SJSA1 (cell line): ENCODE data around the gene EFCAB13. TPM values are rescaled to one million over a fixed set of nuclear protein-coding genes. Genes with fewer than 3 reads are reported as not detected.
A peak's percentile ranks its signal among the peaks of the same experiment; 100 is the strongest.

Experiments used
- DNase-seq, 2 experiments: peaks; one replicate each; pipeline ENCODE4 v3.0.0-alpha.2; 2015 to 2020; ENCODE audit warnings: low spot score in 2 of 2, low read depth in 1 of 2
- H3K27ac ChIP-seq: fragments of 250-450 bp; sonication (Bioruptor Pico); 2 replicates; pipeline ENCODE4 v1.5.1; 2020; ENCODE audit warnings: mild to moderate bottlenecking, moderate library complexity
- H3K27me3 ChIP-seq: fragments of 250-450 bp; sonication (Bioruptor Pico); replicated peaks from 2 replicates; pipeline ENCODE4 v1.5.1; 2020; ENCODE audit warnings: mild to moderate bottlenecking, moderate library complexity
- H3K36me3 ChIP-seq: fragments of 250-450 bp; sonication (Bioruptor Pico); 2 replicates; pipeline ENCODE4 v1.5.1; 2020; ENCODE audit warnings: mild to moderate bottlenecking
- H3K4me1 ChIP-seq: fragments of 250-450 bp; sonication (Bioruptor Pico); replicated peaks from 2 replicates; pipeline ENCODE4 v1.6.1; 2021; ENCODE audit warnings: mild to moderate bottlenecking
- H3K4me3 ChIP-seq: fragments of 250-450 bp; sonication (Bioruptor Pico); 2 replicates; pipeline ENCODE4 v1.5.1; 2020; ENCODE audit warnings: mild to moderate bottlenecking
- H3K9me3 ChIP-seq: fragments of 250-450 bp; sonication (Bioruptor Pico); replicated peaks from 2 replicates; pipeline ENCODE4 v1.5.1; 2020; ENCODE audit warnings: mild to moderate bottlenecking
- total RNA-seq: library from RNA; depleted of rRNA; stranded (reverse); fragments of >200 nt; shearing (Covaris generic); gene quantifications from 2 replicates; pipeline ENCODE4 v1.2.3, GENCODE V29; 2014

Gene EFCAB13
- total RNA-seq, 1 experiment from 2014 or later = 5.4 TPM

GRCh38 chr17:47300718-47301117, 23.0 kb upstream of the EFCAB13 start:
- no peak overlapping the region for H3K4me3 ChIP-seq
- peaks cover 93% of the 10 kb centered on the region for H3K36me3 ChIP-seq
- H3K27me3 ChIP-seq = no peaks in the 10 kb centered on the region
- no peak for DNase-seq
- H3K27ac ChIP-seq = no peak overlapping the region
- peaks cover 17% of the 10 kb centered on the region for H3K4me1 ChIP-seq
- H3K9me3 ChIP-seq = no peaks in the 10 kb centered on the region

DNA sequence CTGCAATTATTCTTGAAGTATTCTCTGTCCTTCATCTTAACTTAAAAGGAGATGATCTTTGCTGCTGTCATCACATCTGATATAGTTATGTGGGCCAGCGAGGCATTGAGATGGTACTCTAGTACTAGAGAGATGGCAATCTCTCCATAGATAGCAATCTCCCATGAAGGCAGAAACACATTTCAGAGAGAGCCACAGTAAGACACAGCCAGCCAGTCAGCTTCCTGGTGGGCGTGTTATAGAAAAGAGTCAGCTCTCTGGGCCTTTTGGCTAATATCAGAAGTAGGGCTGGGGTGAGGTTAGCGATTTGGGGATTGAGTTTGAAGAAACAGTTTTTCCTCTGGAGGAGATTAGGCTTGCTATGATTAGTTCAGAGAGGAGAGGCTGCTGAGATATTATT, 22.6 kb upstream of the EFCAB13 start:
- no peak overlapping the region for H3K27ac ChIP-seq
- peaks cover 22% of the 10 kb centered on the region for H3K4me1 ChIP-seq
- no peaks in the 10 kb centered on the region for H3K9me3 ChIP-seq
- no peaks in the 10 kb centered on the region for H3K27me3 ChIP-seq
- no peak for DNase-seq
- no peak overlapping the region for H3K4me3 ChIP-seq
- peaks cover 92% of the 10 kb centered on the region for H3K36me3 ChIP-seq

GRCh38 chr17:47301831-47302230, 21.9 kb upstream of the EFCAB13 start:
- Histone ChIP-seq H3K27me3 (no peaks in the 10 kb centered on the region), H3K4me1 (peaks cover 28% of the 10 kb centered on the region), H3K9me3 (no peaks in the 10 kb centered on the region), H3K36me3 (peaks cover 92% of the 10 kb centered on the region), H3K27ac (no peak overlapping the region), H3K4me3 (no peak overlapping the region)
- no peak for DNase-seq

- Histone ChIP-seq H3K4me3 (no peak overlapping the region), H3K27me3 (no peaks in the 10 kb centered on the region), H3K27ac (peak overlapping the region; percentile 89), H3K36me3 (peaks cover 90% of the 10 kb centered on the region), H3K4me1 (peaks cover 30% of the 10 kb centered on the region), H3K9me3 (no peaks in the 10 kb centered on the region)
- no peak for DNase-seq
These were observed 19.6 kb upstream of the EFCAB13 start for GRCh38 chr17:47304186-47304585.

GRCh38 chr17:47305302-47305923, 18.3 kb upstream of the EFCAB13 start:
- peaks cover 30% of the 10 kb centered on the region for H3K4me1 ChIP-seq
- peak; percentile 74 to 98 for DNase-seq
- H3K27me3 ChIP-seq = no peaks in the 10 kb centered on the region
- H3K4me3 ChIP-seq = no peak overlapping the region
- peaks cover 88% of the 10 kb centered on the region for H3K36me3 ChIP-seq
- peak overlapping the region; percentile 89 for H3K27ac ChIP-seq
- no peaks in the 10 kb centered on the region for H3K9me3 ChIP-seq

GRCh38 chr17:47310186-47310733, 13.5 kb upstream of the EFCAB13 start:
- Histone ChIP-seq H3K9me3 (no peaks in the 10 kb centered on the region), H3K4me3 (no peak overlapping the region), H3K27ac (no peak overlapping the region), H3K36me3 (peaks cover 71% of the 10 kb centered on the region), H3K27me3 (no peaks in the 10 kb centered on the region), H3K4me1 (peaks cover 34% of the 10 kb centered on the region)
- no peak for DNase-seq

DNA sequence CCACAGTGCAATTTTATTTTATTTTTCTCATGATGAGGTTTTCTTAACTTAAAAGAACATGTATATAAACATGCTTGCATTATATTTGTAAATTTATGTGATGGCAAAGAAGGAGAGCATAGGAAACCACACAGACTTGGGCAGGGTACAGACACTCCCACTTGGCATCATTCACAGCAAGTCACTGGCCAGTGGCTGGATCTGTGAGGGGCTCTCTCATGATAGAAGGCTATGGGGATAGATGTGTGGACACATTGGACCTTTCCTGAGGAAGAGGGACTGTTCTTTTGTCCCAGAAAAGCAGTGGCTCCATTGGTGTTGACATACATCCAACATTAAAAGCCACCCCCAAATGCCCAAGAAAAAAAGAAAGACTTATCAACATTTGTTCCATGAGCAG, 12.3 kb upstream of the EFCAB13 start:
- Histone ChIP-seq H3K4me1 (peaks cover 36% of the 10 kb centered on the region), H3K36me3 (peaks cover 68% of the 10 kb centered on the region)

DNA sequence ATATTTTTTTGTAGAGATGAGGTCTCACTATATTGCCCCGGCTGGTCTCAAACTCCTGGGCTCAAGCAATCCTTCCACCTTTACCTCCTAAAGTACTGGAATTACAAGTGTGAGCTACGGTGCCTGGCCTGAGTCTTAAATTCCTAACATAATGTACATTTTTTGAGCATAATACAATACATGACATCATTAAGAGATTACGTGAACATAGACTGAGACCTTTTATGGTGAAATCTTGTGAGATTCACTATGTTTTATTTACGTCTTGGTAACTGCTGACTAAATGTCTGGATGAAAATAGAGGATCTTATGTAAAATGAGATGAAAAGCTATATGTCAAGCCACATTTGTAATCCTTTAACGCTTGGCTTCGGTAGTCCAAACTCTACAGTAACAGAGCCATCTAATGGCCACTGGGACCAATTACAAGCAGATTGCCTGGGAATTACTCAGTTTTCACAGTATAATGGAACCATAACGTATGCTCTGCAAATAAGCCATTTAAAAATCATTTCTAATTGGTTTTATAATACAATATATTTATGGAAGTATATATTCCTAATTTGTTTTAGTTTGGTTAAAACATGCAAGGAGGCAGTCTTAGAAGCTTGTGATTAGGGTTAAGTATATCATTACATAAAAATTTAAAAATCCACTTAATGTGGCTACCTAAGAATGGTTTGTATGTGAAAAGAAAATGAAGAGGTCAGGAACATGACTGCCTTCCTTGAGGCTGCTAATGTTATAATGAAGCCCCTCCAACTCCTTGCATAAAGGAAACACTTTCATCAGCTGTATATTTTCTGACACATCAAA, 8.1 kb upstream of the EFCAB13 start:
- DNase-seq = peak in 1 of 2 experiments; percentile 91

More for the DNA sequence above, 12.3 kb upstream of the EFCAB13 start:
- no peaks in the 10 kb centered on the region for H3K27me3 ChIP-seq
- no peaks in the 10 kb centered on the region for H3K9me3 ChIP-seq
- H3K4me3 ChIP-seq = no peak overlapping the region
- H3K27ac ChIP-seq = no peak overlapping the region
- DNase-seq = no peak

GRCh38 chr17:47316311-47316710, 7.4 kb upstream of the EFCAB13 start:
- Histone ChIP-seq H3K27me3 (no peaks in the 10 kb centered on the region), H3K4me3 (no peak overlapping the region), H3K9me3 (no peaks in the 10 kb centered on the region), H3K4me1 (peaks cover 40% of the 10 kb centered on the region), H3K27ac (peak overlapping the region; percentile 48), H3K36me3 (peaks cover 33% of the 10 kb centered on the region)
- DNase-seq = peak in 1 of 2 experiments; percentile 28

More for the DNA sequence above, 8.1 kb upstream of the EFCAB13 start:
- Histone ChIP-seq H3K9me3 (no peaks in the 10 kb centered on the region), H3K27ac (peak overlapping the region; percentile 48), H3K4me3 (no peak overlapping the region), H3K27me3 (no peaks in the 10 kb centered on the region), H3K36me3 (peaks cover 40% of the 10 kb centered on the region), H3K4me1 (peaks cover 40% of the 10 kb centered on the region)

- no peak overlapping the region for H3K27ac ChIP-seq
- H3K27me3 ChIP-seq = no peaks in the 10 kb centered on the region
- H3K4me3 ChIP-seq = no peak overlapping the region
- DNase-seq = no peak
- peaks cover 25% of the 10 kb centered on the region for H3K36me3 ChIP-seq
- peaks cover 40% of the 10 kb centered on the region for H3K4me1 ChIP-seq
- H3K9me3 ChIP-seq = no peaks in the 10 kb centered on the region
These were observed 6.6 kb upstream of the EFCAB13 start for GRCh38 chr17:47317119-47317518.

- DNase-seq = no peak
- peaks cover 46% of the 10 kb centered on the region for H3K4me1 ChIP-seq
These were observed 5.4 kb upstream of the EFCAB13 start for GRCh38 chr17:47318197-47318918.

DNA sequence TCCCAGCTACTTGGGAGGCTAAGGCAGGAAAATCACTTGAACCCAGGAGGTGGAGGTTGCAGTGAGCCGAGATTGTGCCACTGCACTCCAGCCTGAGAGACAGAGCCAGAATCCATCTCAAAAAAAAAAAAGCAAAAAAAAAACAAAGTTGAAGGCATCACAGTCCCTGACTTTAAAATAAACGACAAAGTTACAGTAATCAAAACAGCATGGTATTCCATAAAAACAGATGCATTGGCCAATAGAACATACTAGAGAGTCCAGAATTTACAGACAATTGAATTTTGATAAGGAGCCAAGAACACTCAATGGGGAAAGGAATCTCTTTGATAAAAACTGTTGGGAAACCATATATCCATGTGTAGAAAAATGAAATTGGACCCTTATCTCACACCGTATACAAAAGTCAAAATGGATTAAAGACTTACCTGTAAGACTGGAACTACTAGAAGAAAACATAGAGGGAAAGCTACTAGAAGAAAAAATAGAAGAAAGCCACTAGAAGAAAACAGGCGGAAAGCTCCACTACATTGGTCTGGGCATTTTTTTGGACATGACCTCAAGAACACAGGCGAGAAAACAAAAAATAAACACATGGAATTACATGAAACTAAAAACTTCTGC, 2.8 kb upstream of the EFCAB13 start:
- Histone ChIP-seq H3K27me3 (no peaks in the 10 kb centered on the region), H3K9me3 (no peaks in the 10 kb centered on the region), H3K27ac (no peak overlapping the region), H3K4me1 (peaks cover 20% of the 10 kb centered on the region), H3K36me3 (peaks cover 11% of the 10 kb centered on the region), H3K4me3 (no peak overlapping the region)
- DNase-seq = no peak

More at GRCh38 chr17:47318197-47318918, 5.4 kb upstream of the EFCAB13 start:
- H3K4me3 ChIP-seq = no peak overlapping the region
- no peaks in the 10 kb centered on the region for H3K9me3 ChIP-seq
- H3K36me3 ChIP-seq = peaks cover 16% of the 10 kb centered on the region
- H3K27ac ChIP-seq = no peak overlapping the region
- H3K27me3 ChIP-seq = no peaks in the 10 kb centered on the region
